ENCODE measurements around the gene HIVEP3. TPM values are rescaled to one million over a fixed set of nuclear protein-coding genes. Genes with fewer than 3 reads are reported as not detected.

Gene HIVEP3
- total RNA-seq, 2 donors from 2014 or later, result 4.0 to 5.4 TPM

GRCh38 chr1:41809692-41810091, 109.0 kb downstream of the HIVEP3 start:
- no peak for ATAC-seq
- DNase-seq, result no peak
- intact Hi-C loops (cut with DNase I, micrococcal nuclease), result no loop called here

DNA sequence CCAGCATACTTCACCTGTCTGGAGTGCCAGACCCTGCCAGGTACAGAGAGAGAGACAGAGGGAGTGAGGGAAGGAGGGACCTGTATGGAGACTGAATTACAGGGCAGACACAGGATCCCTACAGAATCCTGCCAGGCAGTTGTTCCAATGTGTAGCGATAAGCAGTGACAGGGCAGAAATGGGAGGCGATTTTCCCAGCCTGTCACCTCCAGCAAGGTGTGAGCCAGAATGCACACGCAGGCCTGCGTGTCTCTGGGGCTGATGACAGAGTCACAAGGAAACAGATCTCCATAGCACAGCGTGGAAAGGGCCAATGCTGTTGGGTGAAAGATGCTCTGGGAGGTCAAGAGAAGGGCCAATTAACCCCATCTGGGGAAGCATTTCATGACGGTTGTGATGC, 111.3 kb downstream of the HIVEP3 start:
- DNase-seq (no peak), ATAC-seq (no peak)
- intact Hi-C loops (cut with DNase I, micrococcal nuclease), result no loop called here

DNA sequence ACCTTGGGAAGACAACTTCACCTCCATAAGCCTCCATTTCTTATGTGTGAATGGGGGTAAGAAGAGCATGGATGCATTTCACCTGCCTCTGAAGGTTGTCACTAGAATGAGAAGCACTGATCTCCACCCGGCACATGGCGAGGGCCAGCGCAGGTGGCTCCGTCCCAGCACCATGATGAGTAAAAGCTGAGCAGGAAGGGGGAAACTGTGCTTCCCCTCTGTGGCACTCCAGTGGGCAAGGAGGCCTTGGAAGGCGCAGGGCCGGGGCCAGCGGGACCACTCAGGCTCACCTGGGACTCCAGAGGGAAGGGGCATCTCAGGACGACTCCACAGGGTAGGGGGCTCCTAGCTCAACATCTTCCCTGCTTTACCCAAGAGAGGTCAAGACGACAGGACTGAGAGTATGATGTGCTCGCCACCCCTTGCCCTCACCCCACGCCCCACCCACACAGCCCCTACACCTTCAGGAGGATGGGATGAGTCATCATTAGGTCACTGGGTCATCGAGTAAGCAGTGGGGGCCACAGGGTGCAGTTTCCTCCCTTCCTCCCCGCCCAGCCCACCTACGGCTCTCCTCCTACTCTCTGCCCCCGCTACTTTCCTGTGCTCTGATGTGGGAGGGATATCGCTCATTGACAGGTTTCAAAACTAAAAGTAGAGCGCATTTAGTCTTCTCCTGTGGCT, 112.1 kb downstream of the HIVEP3 start:
- no peak for ATAC-seq
- no peak for DNase-seq
- intact Hi-C loops (cut with DNase I, micrococcal nuclease), result no loop called here

DNA sequence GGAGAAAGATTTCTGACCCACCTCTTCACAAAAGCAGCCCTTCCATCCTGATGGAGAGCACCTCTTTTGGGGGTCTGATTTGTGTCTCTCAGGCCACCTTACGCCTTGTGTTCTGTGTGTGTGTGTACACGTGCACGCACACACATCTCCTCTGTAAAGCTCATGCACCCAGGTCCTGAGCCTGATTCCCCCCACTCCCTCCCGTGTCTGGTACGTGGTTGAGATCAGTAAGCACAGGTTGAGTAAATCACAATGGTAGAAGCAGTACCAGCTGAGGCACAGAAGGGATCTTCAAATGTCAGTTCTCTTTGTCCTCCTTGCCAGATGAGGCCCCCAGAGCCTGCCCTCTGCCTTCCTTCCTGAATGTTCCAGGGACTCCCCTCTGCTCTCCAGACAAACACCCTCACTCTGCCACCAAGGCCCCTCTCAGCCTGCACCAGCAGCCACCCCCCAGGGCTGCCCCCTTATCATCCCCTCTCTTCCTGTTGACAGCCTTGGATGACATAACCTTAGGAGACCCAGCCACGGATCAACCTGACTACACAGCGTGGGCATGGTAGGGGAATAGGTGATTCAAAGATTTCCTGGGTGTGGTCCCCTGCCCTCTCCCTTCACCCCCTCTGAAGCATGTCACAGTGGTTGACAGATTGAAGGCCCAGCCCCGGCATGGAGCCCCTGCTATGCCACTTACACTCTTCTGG, 112.8 kb downstream of the HIVEP3 start:
- intact Hi-C loops (cut with DNase I, micrococcal nuclease), result no loop called here
- ATAC-seq, result no peak
- DNase-seq, result no peak

DNA sequence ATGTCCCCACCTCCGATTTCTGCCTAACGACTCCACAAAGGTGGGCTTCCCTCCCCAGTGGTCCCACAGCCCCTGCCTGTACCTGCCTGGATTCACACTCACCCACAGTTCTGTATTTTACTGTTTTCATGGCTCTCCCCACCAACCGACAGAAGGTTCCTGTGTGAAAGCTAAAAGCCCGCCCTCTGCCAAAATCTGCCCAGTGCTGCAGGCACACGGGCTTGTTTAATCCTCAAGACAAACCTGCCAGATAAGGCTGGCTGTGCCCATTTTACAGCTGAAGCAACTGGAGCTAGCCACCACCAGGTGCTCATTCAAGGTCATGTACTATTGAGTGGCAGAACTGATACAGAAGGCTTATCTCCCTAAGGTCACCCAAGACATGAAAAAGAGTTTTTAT, 114.5 kb downstream of the HIVEP3 start:
- DNase-seq (no peak), ATAC-seq (no peak)
- intact Hi-C loops (cut with DNase I, micrococcal nuclease), result no loop called here

- intact Hi-C loops (cut with DNase I, micrococcal nuclease), result no loop called here
- DNase-seq (no peak), ATAC-seq (no peak)
Measured at GRCh38 chr1:41803656-41804055, 115.1 kb downstream of the HIVEP3 start.

GRCh38 chr1:41802532-41803501, 115.9 kb downstream of the HIVEP3 start:
- intact Hi-C loops (cut with DNase I, micrococcal nuclease), result no loop called here
- DNase-seq, result peak in 1 of 2 donors; percentile 39
- peak; percentile 21 for ATAC-seq

- ATAC-seq, result no peak
- DNase-seq, result no peak
- intact Hi-C loops (cut with DNase I, micrococcal nuclease), result no loop called here
Measured at GRCh38 chr1:41800311-41800829, 118.4 kb downstream of the HIVEP3 start.

GRCh38 chr1:41799723-41800122, 119.0 kb downstream of the HIVEP3 start:
- intact Hi-C loops (cut with DNase I, micrococcal nuclease), result no loop called here
- ATAC-seq (no peak), DNase-seq (no peak)

DNA sequence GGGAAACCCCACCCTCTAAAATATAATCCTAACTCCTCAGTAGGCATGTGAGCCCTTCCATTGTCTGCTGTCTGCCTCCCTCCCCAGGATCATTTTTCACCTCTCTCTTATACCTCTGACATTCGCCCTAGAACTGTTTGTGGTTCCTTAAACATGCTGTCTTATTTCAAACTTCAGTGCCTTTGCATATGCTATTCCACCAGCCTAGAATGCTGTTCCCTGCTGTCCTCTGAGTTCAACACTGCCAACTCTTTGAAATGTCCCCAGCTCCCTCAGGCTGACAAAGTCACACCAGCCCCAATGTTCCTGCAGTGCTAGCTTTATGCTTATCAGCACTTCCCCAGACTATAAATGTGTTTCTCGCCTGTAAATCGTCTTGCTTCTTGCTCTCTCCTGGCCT, 119.5 kb downstream of the HIVEP3 start:
- ATAC-seq (no peak), DNase-seq (no peak)
- intact Hi-C loops (cut with DNase I, micrococcal nuclease), result no loop called here

DNA sequence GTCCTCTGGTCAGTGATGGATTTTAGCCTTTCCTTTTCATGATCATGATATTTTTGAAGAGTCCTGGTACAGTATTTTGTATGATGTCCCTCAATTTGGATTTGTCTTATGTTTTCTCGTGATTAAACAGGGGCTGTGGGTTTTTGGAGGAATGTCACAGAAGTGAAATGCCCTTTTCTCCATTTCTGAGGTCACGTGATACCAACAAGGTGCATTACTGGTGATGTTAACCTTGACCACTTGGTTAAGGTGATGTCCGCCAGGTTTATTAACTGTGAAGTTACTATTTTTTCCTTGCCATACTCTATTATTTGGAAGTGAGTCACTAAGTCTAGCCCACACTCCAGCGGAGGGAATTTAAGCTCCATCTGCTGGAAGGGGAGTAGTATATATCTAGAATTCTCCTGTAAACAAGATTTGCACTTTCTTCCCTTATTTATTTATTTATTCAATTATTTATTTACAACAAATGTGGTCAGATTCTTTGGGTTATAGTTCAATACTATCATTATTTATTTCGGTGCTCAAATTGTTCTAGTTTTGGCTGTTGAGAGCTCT, 123.4 kb downstream of the HIVEP3 start:
- ATAC-seq (no peak), DNase-seq (no peak)
- intact Hi-C loops (cut with DNase I, micrococcal nuclease), result no loop called here

GRCh38 chr1:41794031-41794430, 124.7 kb downstream of the HIVEP3 start:
- intact Hi-C loops (cut with DNase I, micrococcal nuclease), result no loop called here
- DNase-seq (no peak), ATAC-seq (no peak)

GRCh38 chr1:41792485-41792770, 126.3 kb downstream of the HIVEP3 start:
- ATAC-seq, result no peak
- intact Hi-C loops (cut with DNase I, micrococcal nuclease), result no loop called here

DNA sequence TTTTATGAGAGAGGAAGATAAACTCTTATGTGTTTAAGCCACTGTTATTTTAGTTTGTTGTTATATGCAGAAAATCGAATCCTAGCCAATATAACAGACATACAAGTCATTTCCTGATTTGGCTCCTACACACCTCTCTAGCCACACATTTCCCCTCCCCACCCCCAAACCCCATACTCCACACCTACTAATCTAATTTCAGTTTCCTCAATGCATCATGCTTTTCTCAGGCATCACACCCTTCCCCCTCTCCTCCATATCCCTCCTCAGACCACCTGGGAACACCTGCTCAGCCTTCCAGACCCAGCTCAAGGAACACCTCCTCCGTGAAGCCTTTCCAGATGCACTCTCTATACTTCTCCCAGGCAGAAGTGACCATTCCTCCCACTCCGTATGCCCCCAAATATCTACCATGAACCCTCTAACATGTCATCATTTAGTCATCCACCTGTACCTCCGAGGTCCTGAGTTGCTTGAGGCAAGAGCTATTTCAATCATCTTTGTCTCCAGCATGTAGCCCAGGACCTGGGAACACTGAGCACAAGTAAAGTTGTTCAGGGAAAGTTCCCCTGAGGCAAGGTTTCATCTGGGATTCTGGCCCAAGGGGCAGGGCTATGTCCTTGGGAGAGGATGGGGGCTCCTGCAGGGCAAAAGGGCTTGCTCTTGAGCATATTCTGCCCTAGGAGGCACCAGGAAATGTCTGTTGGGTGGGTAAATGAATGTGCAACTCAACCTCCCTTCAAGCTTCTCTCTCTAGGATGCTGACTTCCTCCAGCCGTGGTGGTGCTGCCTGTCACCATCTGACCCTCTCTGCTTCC, 126.8 kb downstream of the HIVEP3 start:
- no peak for ATAC-seq
- no peak for DNase-seq
- intact Hi-C loops (cut with DNase I, micrococcal nuclease), result no loop called here

More at GRCh38 chr1:41792485-41792770, 126.3 kb downstream of the HIVEP3 start:
- DNase-seq, result no peak

GRCh38 chr1:41790351-41790750, 128.4 kb downstream of the HIVEP3 start:
- DNase-seq (no peak), ATAC-seq (no peak)
- intact Hi-C loops (cut with DNase I, micrococcal nuclease), result no loop called here

- DNase-seq (no peak), ATAC-seq (no peak)
- intact Hi-C loops (cut with DNase I, micrococcal nuclease), result no loop called here
Measured at GRCh38 chr1:41789661-41790330, 128.9 kb downstream of the HIVEP3 start.

- intact Hi-C loops (cut with DNase I, micrococcal nuclease), result no loop called here
- ATAC-seq (no peak), DNase-seq (no peak)
Measured at GRCh38 chr1:41788427-41788826, 130.3 kb downstream of the HIVEP3 start.
